ENCODE measurements around the gene FIGNL2.

DNA sequence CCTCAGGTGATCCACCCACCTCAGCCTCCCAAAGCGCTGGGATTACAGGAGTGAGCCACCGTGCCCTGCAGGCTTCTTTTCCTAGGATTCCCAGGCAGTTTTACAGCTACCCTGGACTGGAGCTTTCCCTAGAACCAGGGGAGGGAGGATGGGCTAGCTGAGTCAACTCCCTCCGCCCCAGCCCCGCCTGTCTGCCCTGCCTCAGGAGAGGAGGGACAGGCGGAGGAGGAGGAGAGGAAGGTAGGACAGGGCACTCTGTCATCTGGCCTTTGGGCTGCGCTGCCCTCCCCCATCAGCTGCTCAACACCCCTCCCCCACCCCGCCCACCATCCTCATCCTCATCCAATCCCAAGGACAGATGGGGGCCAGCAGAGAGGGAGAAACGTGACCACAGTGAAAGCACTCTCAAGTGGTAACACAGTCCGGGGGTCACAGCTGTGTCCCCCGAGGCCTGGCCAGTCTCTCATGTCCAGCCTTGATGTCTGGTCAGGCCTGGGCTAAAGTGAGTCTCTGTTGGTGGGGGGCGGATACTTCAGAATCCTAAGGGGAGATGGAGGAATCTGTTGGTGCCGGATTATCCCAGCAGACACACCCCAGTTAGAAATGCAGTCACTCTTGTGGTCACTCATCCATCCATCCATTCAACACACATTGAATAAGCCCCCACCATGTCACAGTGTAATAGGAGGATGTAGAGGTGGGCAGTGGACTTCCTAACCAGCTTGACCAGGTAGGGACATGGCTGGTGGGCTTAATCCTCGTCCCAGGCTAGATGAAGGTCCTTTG lies 12.3 kb downstream of the FIGNL2 start:
- no peak for TF ChIP-seq POLR2A (IDR thresholded peaks at IDR 0.05)
- TF ChIP-seq, protein P1, sequence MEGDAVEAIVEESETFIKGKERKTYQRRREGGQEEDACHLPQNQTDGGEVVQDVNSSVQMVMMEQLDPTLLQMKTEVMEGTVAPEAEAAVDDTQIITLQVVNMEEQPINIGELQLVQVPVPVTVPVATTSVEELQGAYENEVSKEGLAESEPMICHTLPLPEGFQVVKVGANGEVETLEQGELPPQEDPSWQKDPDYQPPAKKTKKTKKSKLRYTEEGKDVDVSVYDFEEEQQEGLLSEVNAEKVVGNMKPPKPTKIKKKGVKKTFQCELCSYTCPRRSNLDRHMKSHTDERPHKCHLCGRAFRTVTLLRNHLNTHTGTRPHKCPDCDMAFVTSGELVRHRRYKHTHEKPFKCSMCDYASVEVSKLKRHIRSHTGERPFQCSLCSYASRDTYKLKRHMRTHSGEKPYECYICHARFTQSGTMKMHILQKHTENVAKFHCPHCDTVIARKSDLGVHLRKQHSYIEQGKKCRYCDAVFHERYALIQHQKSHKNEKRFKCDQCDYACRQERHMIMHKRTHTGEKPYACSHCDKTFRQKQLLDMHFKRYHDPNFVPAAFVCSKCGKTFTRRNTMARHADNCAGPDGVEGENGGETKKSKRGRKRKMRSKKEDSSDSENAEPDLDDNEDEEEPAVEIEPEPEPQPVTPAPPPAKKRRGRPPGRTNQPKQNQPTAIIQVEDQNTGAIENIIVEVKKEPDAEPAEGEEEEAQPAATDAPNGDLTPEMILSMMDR (IDR thresholded peaks at IDR 0.05) = no peak
